ENCODE data around the gene NAA20.

NAA20 gene

DNA sequence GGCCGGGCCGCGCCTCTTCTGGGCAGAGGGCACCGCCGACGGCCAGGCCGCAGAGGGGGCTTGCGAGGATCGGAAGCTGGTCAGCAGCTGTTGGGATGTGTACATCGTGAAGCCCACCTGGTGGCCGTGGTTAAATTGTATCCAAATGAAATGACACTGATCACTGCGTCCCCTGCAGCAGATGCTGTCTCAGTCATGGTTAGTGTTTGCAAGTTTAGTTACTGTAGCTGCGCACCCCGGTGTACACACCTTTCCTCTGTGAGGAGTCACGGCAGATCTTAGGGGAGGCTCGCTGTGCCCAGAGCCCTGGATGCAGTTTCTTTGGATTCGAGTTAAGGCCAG, 653 bp downstream of the NAA20 start:
- DNase-seq: no peak

GRCh38 chr20:20018366-20018765, 1.2 kb downstream of the NAA20 start:
- DNase-seq: no peak

DNA sequence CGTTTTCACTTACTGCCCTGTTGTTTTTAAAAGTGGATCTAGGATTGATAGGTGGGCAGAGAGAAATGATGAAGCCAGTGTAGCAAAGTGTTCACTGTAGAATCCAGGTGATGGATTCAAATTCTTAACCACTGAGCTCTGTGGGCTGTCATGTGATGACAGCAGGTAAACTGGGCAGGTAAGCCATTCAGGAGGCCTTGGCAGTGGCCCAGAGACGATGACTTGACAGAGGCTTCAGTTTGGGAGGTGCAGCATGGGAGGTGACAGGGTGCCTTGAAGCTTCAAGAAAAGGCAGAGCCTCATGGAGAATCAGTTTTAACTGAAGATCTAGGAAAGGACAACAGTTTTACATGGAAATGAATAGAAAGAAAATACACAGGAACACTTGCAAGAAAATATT, 2.0 kb downstream of the NAA20 start:
- DNase-seq: no peak

- DNase-seq: no peak
Measured at GRCh38 chr20:20020908-20021307, 3.7 kb downstream of the NAA20 start.

DNA sequence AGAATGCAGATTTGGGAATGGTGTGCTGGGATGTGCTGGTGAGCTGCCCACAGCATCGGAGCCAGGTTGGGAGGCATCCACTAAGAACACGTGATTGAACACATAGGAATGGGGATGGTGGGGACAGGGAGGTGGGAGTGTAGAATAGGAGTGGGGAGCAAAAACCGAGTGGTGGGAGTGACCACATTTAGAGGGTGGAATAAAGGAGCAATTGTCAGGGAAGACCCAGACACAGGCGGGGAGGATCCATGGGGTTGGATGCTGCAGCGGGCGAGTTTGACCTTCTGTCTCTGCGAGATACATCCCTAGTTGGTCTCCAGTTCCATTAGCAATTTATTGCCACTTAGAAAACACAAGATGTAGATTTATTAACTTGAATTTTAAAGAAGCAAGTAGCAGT, 4.7 kb downstream of the NAA20 start:
- no peak for DNase-seq

- DNase-seq: no peak
Measured at GRCh38 chr20:20022498-20022897, 5.3 kb downstream of the NAA20 start.

- DNase-seq: no peak
Measured at GRCh38 chr20:20023395-20023794, 6.2 kb downstream of the NAA20 start.

DNA sequence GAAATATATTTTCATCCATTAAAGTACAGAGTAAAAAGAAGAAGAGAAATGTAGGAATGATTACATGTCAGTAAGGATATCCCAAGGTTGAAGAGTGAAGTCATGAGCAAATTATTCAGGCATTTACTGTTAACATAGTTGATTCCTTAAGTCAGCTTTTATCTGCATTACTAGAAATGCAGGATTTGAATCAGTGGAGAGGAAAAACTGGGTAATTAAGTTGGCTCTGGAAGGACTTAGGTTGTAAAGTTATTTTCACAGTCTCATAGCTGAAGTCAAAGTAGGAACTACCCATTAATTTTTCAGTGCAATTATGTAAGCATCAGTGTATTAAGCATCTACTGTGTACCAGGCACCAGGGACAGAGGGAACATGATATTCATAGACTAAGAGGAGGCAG, 7.8 kb downstream of the NAA20 start:
- DNase-seq: no peak

DNA sequence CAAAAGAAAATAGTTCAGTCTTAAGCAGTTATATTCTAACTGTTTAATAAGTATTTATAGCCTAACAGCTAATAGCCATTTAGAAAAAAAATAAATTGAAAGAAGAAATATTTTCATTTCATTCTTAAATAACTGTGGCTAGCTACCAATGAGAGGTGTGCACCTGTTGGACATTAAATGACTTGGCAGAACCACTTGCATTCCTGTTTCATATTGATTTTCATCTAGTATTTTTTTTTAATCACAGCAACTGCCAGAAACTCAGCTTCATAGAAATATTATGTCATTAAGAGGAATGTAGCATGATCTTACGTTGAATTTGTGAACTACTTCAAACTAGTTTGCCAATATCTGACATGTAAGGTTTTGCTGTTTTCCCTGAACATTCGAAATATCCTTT, 10.1 kb downstream of the NAA20 start:
- no peak for DNase-seq

GRCh38 chr20:20031790-20032189, 14.6 kb downstream of the NAA20 start:
- no peak for DNase-seq

DNA sequence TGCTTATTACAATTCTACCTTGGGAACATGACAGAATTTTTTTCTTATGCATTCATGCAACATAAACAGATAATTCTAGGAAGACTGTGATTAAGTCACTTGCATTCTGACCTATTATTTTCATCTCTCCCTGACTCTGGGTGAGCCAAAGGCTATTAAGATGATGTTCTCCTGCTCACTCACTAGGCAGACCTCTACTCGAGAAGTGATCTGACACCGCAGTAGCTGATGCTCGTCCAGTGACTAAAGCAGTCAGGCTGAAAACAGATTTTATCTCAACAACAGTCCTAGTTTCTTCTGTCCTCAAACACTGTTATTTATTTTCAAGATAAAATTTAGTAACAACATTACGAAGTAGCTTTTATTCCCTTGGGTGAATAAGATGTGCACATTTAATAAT, 17.3 kb downstream of the NAA20 start:
- DNase-seq: no peak

DNA sequence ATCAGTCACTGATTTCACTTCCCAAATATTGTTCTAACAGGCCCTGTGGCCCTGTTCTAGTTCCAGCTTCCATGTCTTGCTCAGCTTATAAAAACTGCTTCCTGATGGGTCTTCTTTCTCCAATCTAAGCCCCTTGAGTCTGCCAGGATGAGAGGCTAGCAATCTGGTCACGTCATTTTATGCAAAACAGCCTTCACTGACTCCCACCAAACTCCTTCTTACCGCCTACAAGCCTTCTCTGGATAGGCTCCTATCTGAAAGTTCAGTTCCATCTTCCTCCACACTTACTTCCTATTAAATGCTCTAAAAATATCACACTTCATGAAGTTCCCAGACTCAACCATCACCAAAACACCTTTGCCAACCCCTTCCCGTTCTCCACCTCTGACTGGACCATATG, 19.6 kb downstream of the NAA20 start:
- no peak for DNase-seq

- no peak for DNase-seq
Measured at GRCh38 chr20:20037960-20038359, 20.8 kb downstream of the NAA20 start.

GRCh38 chr20:20038586-20038985, 21.4 kb downstream of the NAA20 start:
- no peak for DNase-seq

- no peak for DNase-seq
Measured at GRCh38 chr20:20039752-20040387, 22.7 kb downstream of the NAA20 start.

- no peak for DNase-seq
Measured at GRCh38 chr20:20051767-20052073, 34.6 kb downstream of the NAA20 start.

DNA sequence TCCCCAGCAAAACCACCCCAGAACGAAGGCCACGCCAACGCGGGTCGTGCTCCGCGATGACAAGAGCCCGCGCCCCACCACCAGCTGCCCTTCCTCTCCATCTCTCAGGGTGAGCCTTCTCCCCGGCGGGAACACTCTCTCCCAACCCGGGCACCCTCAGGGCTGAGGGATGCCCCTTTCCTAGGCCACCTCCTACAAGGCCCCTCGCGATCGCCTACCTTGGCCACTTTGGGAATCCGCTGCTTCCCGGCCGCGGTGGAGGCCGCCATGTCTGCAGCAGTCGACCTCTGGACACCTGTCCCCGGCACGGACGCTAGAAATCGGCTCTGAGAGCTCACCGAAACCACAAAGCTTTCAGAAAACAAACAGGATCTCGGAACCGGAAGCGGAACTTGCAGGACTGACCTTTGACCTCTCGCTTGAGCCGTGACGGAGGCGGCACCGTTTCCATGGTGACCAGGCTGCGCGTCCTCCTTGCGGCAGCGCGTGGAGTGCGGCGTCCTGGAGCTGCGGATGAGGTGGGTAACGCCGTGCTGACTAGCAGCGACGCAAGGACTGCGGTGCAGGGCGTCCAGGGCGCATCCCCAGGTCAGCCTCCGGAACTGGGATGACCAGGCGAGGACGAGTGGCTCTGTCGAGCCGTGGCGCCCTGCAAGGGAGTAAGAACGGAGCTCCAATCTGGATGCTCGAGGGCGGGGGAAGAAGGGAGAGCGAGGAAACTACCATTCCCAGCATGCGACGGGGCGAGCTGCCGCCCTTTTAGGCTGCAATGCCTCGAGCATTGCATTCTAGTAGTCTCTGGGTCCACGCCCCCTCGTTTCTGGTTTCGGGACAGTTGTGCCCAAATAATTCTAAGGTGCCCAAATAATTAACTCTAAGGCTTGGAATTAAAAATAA, 35.2 kb downstream of the NAA20 start, which contains the start of the genes CFAP61 and CRNKL1:
CFAP61 (plus strand) TSS at position 459 of the 897 bp plus-strand sequence. CDS start 4,122 bp downstream, outside the sequence.
CRNKL1 (minus strand) TSS at position 393 of the 897 bp plus-strand sequence; CDS start at position 269, 124 bp downstream.
- DNase-seq: peak; percentile 100

DNA sequence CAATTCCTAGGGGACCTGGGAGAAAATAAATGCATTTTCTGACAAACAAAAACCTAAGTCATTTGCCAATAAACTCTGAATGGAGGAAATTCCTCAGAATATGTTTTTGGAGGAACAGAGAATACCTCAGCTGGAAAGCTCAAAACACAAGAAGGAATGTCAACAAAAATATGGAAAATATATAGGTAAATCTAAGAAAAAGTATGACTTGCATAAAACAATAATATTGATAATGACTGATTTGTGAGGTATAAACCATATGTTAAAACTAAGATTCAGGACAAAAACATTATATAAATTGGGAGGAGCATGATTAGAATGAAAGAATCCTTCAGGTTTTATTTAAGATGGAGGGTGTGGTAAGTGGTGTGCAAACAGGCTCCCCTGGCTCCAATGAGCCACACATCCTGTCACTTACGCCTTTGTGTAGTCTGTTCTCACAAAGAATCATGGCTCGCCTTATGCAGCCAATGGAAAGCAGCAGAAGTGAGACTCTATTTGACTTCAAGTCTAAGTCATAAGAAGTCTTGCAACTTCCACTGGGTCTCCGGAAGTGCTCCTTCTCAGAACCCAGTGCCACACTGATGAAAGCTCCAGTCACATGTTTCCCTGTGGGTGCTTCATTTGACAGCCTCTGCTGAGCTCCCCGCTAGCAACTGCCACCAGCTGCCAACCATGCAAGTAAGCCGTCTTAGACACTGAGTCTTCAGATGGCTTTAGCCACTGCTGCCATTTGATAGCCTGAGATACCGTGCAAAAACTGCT, 43.3 kb downstream of the NAA20 start:
- DNase-seq: no peak

- no peak for DNase-seq
Measured at GRCh38 chr20:20063941-20064702, 47.0 kb downstream of the NAA20 start.

- DNase-seq: no peak
Measured at GRCh38 chr20:20065361-20065760, 48.2 kb downstream of the NAA20 start.

GRCh38 chr20:20070871-20071726, 53.9 kb downstream of the NAA20 start:
- DNase-seq: no peak
